Glutamatergic neuron (in vitro differentiated cells): ENCODE data around the gene IPP. TPM values are rescaled to one million over a fixed set of nuclear protein-coding genes. Genes with fewer than 3 reads are reported as not detected.

Experiments
- DNase-seq: peaks from one replicate; pipeline ENCODE4 v3.0.0; 2022
- H3K27ac Mint-ChIP-seq: one replicate; pipeline ENCODE4 v1.8.0; 2020; ENCODE audit warnings: mild to moderate bottlenecking, mixed read lengths, inconsistent platforms; ENCODE audit not compliant: unreplicated experiment
- H3K27me3 Mint-ChIP-seq: one replicate; pipeline ENCODE4 v1.8.0; 2020; ENCODE audit warnings: mild to moderate bottlenecking, moderate library complexity, mixed read lengths, inconsistent platforms; ENCODE audit not compliant: unreplicated experiment
- H3K36me3 Mint-ChIP-seq: one replicate; pipeline ENCODE4 v1.8.0; 2020; ENCODE audit warnings: mild to moderate bottlenecking, mixed read lengths, inconsistent platforms; ENCODE audit not compliant: unreplicated experiment
- H3K4me1 Mint-ChIP-seq: one replicate; pipeline ENCODE4 v1.8.0; 2020; ENCODE audit warnings: mild to moderate bottlenecking, low read depth, mixed read lengths, inconsistent platforms; ENCODE audit not compliant: unreplicated experiment
- H3K4me3 Mint-ChIP-seq: one replicate; pipeline ENCODE4 v1.8.0; 2020; ENCODE audit warnings: mild to moderate bottlenecking, mixed read lengths, inconsistent platforms; ENCODE audit not compliant: unreplicated experiment
- H3K9me3 Mint-ChIP-seq: one replicate; pipeline ENCODE4 v1.8.0; 2020; ENCODE audit warnings: mild to moderate bottlenecking, moderate library complexity, mixed read lengths, inconsistent platforms; ENCODE audit not compliant: unreplicated experiment
- total RNA-seq: library from RNA; stranded (reverse); fragmentation: NEBNext Ultra II Directional; extraction: Animal tissue kit (Norgen Biotek cat#: 25700); gene quantifications from one replicate; pipeline ENCODE4 v1.2.1, GENCODE V29; 2021; ENCODE audit not compliant: unreplicated experiment
- TF ChIP-seq, protein P1 (sequence below): fragments of 200-600 bp; sonication (generic); IDR thresholded peaks from one replicate; pipeline ENCODE4 v1.5.0; 2021; ENCODE audit not compliant: partially characterized antibody, unreplicated experiment

Gene IPP
- total RNA-seq, 1 donor from 2014 or later = 20.3 TPM

DNA sequence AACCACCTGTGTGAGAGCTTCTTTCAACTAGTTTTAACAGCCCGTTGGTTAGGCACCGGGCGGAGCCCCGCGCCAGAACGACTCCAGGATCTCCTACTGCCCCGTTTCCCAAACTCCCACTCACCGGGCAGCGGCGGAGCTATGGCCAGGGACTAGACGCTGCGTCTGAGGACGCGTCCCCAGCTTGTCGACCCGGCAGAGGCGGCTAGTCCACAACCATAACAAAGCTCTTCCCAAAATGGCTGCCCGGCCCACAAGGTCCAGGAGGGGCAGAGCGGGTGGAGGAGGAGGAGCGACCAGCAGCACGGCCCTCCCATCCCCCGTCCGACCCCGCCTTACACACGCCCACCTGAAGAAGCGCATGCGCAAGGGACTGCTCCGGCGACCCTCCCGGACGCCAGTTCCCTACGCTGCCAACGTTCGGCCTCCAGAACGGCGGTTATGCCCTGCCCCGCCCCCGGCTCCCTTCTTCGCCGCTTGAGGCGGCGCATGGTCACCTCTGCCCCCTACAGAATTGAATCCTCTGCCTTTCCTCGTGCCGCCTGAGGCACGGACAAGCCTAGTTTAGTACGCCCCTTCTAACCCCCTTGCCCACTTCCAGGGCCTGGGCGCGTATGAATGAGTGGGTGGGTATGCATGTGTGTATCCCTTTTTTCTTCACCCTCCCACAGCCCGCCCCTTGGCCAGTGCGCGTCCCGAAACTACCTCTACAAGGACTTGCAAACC is 64.0 kb downstream of the IPP start, which contains the start of gene GPBP1L1:
GPBP1L1 (minus strand) TSS at position 246 of the 726 bp plus-strand sequence. CDS start 27,446 bp downstream, outside the sequence.
- Mint-ChIP-seq H3K9me3 (peaks cover 8% of the 10 kb centered on the region), H3K27ac (peak within 1 kb of the TSS; percentile 98), H3K27me3 (peaks cover 12% of the 10 kb centered on the region), H3K36me3 (no peaks in the 10 kb centered on the region), H3K4me3 (peak within 1 kb of the TSS; percentile 100), H3K4me1 (peaks cover 9% of the 10 kb centered on the region)
- TF ChIP-seq, protein P1, sequence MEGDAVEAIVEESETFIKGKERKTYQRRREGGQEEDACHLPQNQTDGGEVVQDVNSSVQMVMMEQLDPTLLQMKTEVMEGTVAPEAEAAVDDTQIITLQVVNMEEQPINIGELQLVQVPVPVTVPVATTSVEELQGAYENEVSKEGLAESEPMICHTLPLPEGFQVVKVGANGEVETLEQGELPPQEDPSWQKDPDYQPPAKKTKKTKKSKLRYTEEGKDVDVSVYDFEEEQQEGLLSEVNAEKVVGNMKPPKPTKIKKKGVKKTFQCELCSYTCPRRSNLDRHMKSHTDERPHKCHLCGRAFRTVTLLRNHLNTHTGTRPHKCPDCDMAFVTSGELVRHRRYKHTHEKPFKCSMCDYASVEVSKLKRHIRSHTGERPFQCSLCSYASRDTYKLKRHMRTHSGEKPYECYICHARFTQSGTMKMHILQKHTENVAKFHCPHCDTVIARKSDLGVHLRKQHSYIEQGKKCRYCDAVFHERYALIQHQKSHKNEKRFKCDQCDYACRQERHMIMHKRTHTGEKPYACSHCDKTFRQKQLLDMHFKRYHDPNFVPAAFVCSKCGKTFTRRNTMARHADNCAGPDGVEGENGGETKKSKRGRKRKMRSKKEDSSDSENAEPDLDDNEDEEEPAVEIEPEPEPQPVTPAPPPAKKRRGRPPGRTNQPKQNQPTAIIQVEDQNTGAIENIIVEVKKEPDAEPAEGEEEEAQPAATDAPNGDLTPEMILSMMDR = no peak
- peak; percentile 98 for DNase-seq

DNA sequence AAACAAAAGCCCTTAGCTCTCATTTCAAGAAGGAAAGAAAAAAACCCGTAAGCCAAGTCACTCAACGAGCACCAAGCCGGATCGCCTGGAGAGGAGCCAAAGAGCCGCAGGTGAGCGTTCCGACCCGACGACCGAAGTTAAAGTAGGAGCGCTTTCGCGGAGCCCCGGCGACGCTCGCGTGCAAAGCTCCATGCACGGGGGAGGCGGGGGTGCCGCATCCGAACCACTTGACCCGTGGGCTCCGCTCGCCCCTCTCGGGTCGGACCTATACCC is 64.5 kb downstream of the IPP start:
- TF ChIP-seq, protein P1 = no peak
- Mint-ChIP-seq H3K27me3 (peaks cover 12% of the 10 kb centered on the region), H3K36me3 (no peaks in the 10 kb centered on the region)

DNA sequence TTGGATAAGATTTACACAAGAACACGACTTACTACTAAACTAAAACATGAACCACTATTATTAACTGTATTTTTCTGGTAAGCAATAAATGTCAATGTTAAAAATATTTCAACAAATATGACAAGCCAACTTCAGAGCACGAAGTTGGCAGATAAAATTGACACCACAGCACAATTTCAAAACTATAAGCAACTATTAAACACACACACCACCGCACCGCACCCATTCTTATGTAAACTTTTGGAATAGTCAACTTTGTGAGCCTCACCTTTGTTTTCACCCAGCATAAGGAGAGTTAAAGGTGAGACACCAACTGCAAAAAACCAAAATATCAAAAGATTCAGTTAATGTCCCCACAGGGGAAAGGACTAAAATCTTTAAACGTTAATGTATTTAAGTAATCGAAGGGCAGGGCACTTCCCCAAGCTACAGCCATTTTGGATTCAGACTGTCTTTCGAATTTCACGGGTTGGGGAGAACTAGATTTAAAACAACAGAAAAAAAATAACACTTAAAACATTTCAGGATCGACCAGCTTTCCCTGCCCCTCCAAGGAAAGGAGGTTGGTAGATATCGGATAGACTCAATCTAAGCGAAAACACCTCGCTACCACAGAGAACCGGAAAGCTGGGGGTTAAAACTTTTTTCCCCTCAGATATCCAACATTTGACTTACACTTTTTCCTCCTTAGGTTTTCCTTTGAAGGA is 65.0 kb downstream of the IPP start:
- Mint-ChIP-seq H3K36me3 (no peaks in the 10 kb centered on the region), H3K9me3 (peaks cover 8% of the 10 kb centered on the region), H3K27ac (peak overlapping the region; percentile 98), H3K27me3 (peaks cover 12% of the 10 kb centered on the region), H3K4me1 (peaks cover 9% of the 10 kb centered on the region), H3K4me3 (peak overlapping the region; percentile 100)
- TF ChIP-seq, protein P1 = no peak
- no peak for DNase-seq

More for the DNA sequence above, 64.5 kb downstream of the IPP start:
- peak overlapping the region; percentile 98 for H3K27ac Mint-ChIP-seq
- H3K4me1 Mint-ChIP-seq = peaks cover 9% of the 10 kb centered on the region
- H3K9me3 Mint-ChIP-seq = peaks cover 8% of the 10 kb centered on the region
- peak; percentile 49 for DNase-seq
- H3K4me3 Mint-ChIP-seq = peak overlapping the region; percentile 100

DNA sequence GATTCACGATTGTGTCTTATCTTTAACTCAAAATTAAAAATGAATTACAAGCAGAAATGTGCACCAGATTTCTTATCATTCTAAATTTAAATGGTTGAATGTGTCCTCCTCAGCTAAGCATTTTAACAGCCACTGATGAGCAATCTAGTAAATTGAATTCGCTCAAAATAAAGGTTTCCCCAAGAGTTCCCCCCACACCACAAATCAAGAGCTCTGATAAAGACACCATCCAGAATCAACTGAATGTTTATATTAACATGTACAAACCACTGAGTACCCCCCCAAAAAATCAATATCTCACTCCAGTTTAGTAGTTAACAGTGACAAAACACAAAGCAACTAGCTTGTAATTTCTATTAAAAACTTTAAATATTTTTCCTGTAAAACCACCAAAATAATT is 66.1 kb downstream of the IPP start:
- Mint-ChIP-seq H3K9me3 (peaks cover 8% of the 10 kb centered on the region), H3K36me3 (no peaks in the 10 kb centered on the region), H3K4me1 (peaks cover 9% of the 10 kb centered on the region), H3K27ac (peak overlapping the region; percentile 30), H3K4me3 (peak overlapping the region; percentile 100), H3K27me3 (peaks cover 12% of the 10 kb centered on the region)
- TF ChIP-seq, protein P1 = no peak
- DNase-seq = no peak

DNA sequence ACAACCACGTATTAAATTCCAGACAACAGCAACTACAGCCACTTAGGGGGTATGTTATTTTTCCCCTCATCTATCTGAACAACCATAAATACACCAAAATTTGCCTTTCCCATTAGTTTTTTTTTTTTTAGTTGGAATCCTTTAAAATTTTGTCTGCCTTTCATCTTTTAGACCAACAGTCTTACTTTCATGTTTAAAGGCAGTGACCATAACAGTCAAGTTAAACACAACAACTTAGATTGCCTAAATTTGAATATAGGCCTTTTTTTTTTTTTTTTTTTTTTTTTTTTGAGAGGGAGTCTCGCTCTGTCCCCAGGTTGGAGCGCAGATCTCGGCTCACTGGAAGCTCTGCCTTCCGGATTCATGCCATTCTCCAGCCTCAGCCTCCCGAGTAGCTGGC is 67.5 kb downstream of the IPP start:
- no peak for DNase-seq
- H3K36me3 Mint-ChIP-seq = no peaks in the 10 kb centered on the region
- H3K9me3 Mint-ChIP-seq = peaks cover 5% of the 10 kb centered on the region
- H3K4me3 Mint-ChIP-seq = no peak overlapping the region
- H3K27me3 Mint-ChIP-seq = peaks cover 6% of the 10 kb centered on the region
- TF ChIP-seq, protein P1 = no peak
- H3K4me1 Mint-ChIP-seq = peaks cover 9% of the 10 kb centered on the region
- no peak overlapping the region for H3K27ac Mint-ChIP-seq
